NB4 (cell line): ENCODE results near the gene TNFSF11.

ENCODE experiments used
- CTCF ChIP-seq: IDR thresholded peaks from one replicate; pipeline ENCODE4 v1.5.1; 2012; ENCODE audit warnings: low read depth, low read length
- MAX ChIP-seq: IDR thresholded peaks from 2 replicates; pipeline ENCODE4 v1.6.1; 2011; ENCODE audit warnings: low read depth, low read length
- MYC ChIP-seq: IDR thresholded peaks from 2 replicates; pipeline ENCODE4 v1.6.1; 2011; ENCODE audit warnings: low read depth, low read length
- POLR2A ChIP-seq: IDR thresholded peaks from 2 replicates; pipeline ENCODE4 v1.6.1; 2011; ENCODE audit warnings: mild to moderate bottlenecking; ENCODE audit not compliant: insufficient read length; ENCODE audit errors: extremely low read depth

GRCh38 chr13:42626176-42626860, 52.4 kb downstream of the TNFSF11 start:
- TF ChIP-seq CTCF (no peak), POLR2A (no peak), MYC (no peak), MAX (no peak)
